Measurements from ENCODE around the gene HSPB7.

- no peak for TF ChIP-seq REST (IDR thresholded peaks at IDR 0.05; ENCODE audit: insufficient read depth in 1 of 2, low read depth in 2 of 2, low read length in 2 of 2)
- TF ChIP-seq POLR2AphosphoS5 (IDR thresholded peaks at IDR 0.05; ENCODE audit: low read depth, low read length), result no peak
Measured at GRCh38 chr1:16026723-16027484, 9.1 kb upstream of the HSPB7 start.

All from PFSK-1 (cell line).